Mesenchymal stem cell (in vitro differentiated cells and primary cell): ENCODE measurements around the gene SLC38A6.

Source experiments
- DNase-seq: peaks from one replicate; pipeline ENCODE4 v3.0.0-alpha.2; 2013
- H2AFZ ChIP-seq: one replicate; pipeline ENCODE4 v1.6.1; 2013; ENCODE audit warnings: low read depth, mild to moderate bottlenecking, control low read depth, inconsistent platforms, low read length, moderate library complexity
- H2AK5ac ChIP-seq: 2 replicates; pipeline ENCODE4 v1.6.1; 2013; ENCODE audit warnings: low read length, moderate library complexity, mild to moderate bottlenecking, inconsistent platforms; ENCODE audit not compliant: severe bottlenecking
- H2BK120ac ChIP-seq: one replicate; pipeline ENCODE4 v1.6.1; 2013; ENCODE audit warnings: low read depth, mild to moderate bottlenecking, inconsistent platforms, low read length, moderate library complexity
- H2BK12ac ChIP-seq, 2 experiments: one replicate each; pipeline ENCODE4 v1.6.1; 2013; ENCODE audit warnings: inconsistent platforms in 2 of 2, low read length in 2 of 2, mild to moderate bottlenecking in 2 of 2, moderate library complexity in 2 of 2, control low read depth in 1 of 2
- H2BK15ac ChIP-seq: one replicate; pipeline ENCODE4 v1.6.1; 2013; ENCODE audit warnings: mild to moderate bottlenecking, low read depth, inconsistent platforms; ENCODE audit not compliant: poor library complexity, severe bottlenecking
- H2BK5ac ChIP-seq: 2 replicates; pipeline ENCODE4 v1.6.1; 2013; ENCODE audit warnings: low read depth, mild to moderate bottlenecking, low read length, control low read depth, inconsistent platforms; ENCODE audit not compliant: poor library complexity, severe bottlenecking
- H3K14ac ChIP-seq, 2 experiments: one replicate each; pipeline ENCODE4 v1.6.1; 2013; ENCODE audit warnings: inconsistent platforms in 2 of 2, low read length in 2 of 2, control low read depth in 1 of 2, mild to moderate bottlenecking in 1 of 2, moderate library complexity in 1 of 2
- H3K18ac ChIP-seq, 2 experiments: one replicate each; pipeline ENCODE4 v1.6.1; 2013; ENCODE audit warnings: inconsistent platforms in 2 of 2, low read length in 2 of 2, control low read depth in 1 of 2, low read depth in 1 of 2, mild to moderate bottlenecking in 1 of 2
- H3K23ac ChIP-seq, 2 experiments: one replicate each; pipeline ENCODE4 v1.6.1; 2013; ENCODE audit warnings: inconsistent platforms in 2 of 2, low read length in 2 of 2, mild to moderate bottlenecking in 2 of 2, moderate library complexity in 2 of 2, control low read depth in 1 of 2
- H3K27ac ChIP-seq: 2 replicates; pipeline ENCODE4 v1.5.1; 2013; ENCODE audit warnings: mild to moderate bottlenecking, moderate library complexity, low read length, control low read depth, inconsistent platforms; ENCODE audit not compliant: poor library complexity, severe bottlenecking
- H3K27me3 ChIP-seq, 2 experiments: 2 replicates each; pipeline versions ENCODE4 v1.6.1 to v1.7.0; 2013; ENCODE audit warnings: low read length in 2 of 2, mild to moderate bottlenecking in 2 of 2, moderate library complexity in 2 of 2, control low read depth in 1 of 2, inconsistent platforms in 1 of 2; ENCODE audit not compliant: control insufficient read depth in 1 of 2, insufficient read depth in 1 of 2
- H3K36me3 ChIP-seq, 2 experiments: 2 replicates each; pipeline versions ENCODE4 v1.6.1 to v1.7.0; 2013; ENCODE audit warnings: low read length in 2 of 2, control low read depth in 1 of 2, inconsistent platforms in 1 of 2, low read depth in 1 of 2, mild to moderate bottlenecking in 1 of 2; ENCODE audit not compliant: insufficient read depth in 2 of 2, control insufficient read depth in 1 of 2
- H3K4ac ChIP-seq, 2 experiments: one replicate each; pipeline ENCODE4 v1.6.1; 2013; ENCODE audit warnings: inconsistent platforms in 2 of 2, low read length in 2 of 2, mild to moderate bottlenecking in 2 of 2, moderate library complexity in 2 of 2, control low read depth in 1 of 2, low read depth in 1 of 2
- H3K4me1 ChIP-seq: 2 replicates; pipeline ENCODE4 v1.6.1; 2013; ENCODE audit warnings: low read depth, low read length, control low read depth; ENCODE audit not compliant: control insufficient read depth, insufficient read depth
- H3K4me2 ChIP-seq: 2 replicates; pipeline ENCODE4 v1.6.1; 2013; ENCODE audit warnings: low read length, mild to moderate bottlenecking, inconsistent platforms; ENCODE audit not compliant: poor library complexity, severe bottlenecking
- H3K4me3 ChIP-seq, 2 experiments: 2 replicates each; pipeline versions ENCODE4 v1.5.1 to v1.7.0; 2013; ENCODE audit warnings: low read length in 2 of 2, mild to moderate bottlenecking in 2 of 2, control low read depth in 1 of 2, low read depth in 1 of 2; ENCODE audit not compliant: insufficient read depth in 1 of 2
- H3K79me1 ChIP-seq: replicated peaks from 2 replicates; pipeline ENCODE4 v1.6.1; 2013; ENCODE audit warnings: mild to moderate bottlenecking, control low read depth, low read length, inconsistent platforms; ENCODE audit not compliant: poor library complexity, severe bottlenecking
- H3K9ac ChIP-seq: 2 replicates; pipeline ENCODE4 v1.7.0; 2013; ENCODE audit warnings: mild to moderate bottlenecking, low read length, moderate library complexity
- H3K9me3 ChIP-seq: 2 replicates; pipeline ENCODE4 v1.7.0; 2013; ENCODE audit warnings: mild to moderate bottlenecking, low read length; ENCODE audit not compliant: control insufficient read depth
- H4K8ac ChIP-seq: one replicate; pipeline ENCODE4 v1.6.1; 2013; ENCODE audit warnings: inconsistent platforms, mild to moderate bottlenecking, low read length, moderate library complexity
- H4K91ac ChIP-seq: one replicate; pipeline ENCODE4 v1.6.1; 2013; ENCODE audit warnings: mild to moderate bottlenecking, low read length, inconsistent platforms
- WGBS: methylation state at CpG from one replicate; pipeline ENCODE4 v1.1.7; 2013; ENCODE audit warnings: mixed read lengths; 5-methylcytosine and 5-hydroxymethylcytosine counted together

Gene SLC38A6

GRCh38 chr14:61051051-61051450 lies 70.0 kb downstream of the SLC38A6 start:
- no peak overlapping the region for H2BK15ac ChIP-seq
- no peak overlapping the region for H4K91ac ChIP-seq
- H3K27me3 ChIP-seq = no peaks in the 10 kb centered on the region
- H4K8ac ChIP-seq = no peak overlapping the region
- no peak overlapping the region for H2BK5ac ChIP-seq
- H3K4me3 ChIP-seq = no peak overlapping the region
- H3K27ac ChIP-seq = no peak overlapping the region
- H3K36me3 ChIP-seq = peaks cover 0 to 50% of the 10 kb centered on the region in 2 experiments
- H3K4ac ChIP-seq = no peak overlapping the region
- H3K4me1 ChIP-seq = no peaks in the 10 kb centered on the region
- H3K9ac ChIP-seq = no peak overlapping the region
- no peak overlapping the region for H3K4me2 ChIP-seq
- H3K9me3 ChIP-seq = peaks cover 14% of the 10 kb centered on the region
- H2BK12ac ChIP-seq = no peak overlapping the region
- no CpG with 5 or more reads among the region's 1 CpG for WGBS
- H2AK5ac ChIP-seq = no peak overlapping the region
- peaks cover 1% of the 10 kb centered on the region for H3K79me1 ChIP-seq
- H3K23ac ChIP-seq = no peak overlapping the region
- no peak overlapping the region for H3K18ac ChIP-seq
- no peak for DNase-seq
- H3K14ac ChIP-seq = no peak overlapping the region
- no peak overlapping the region for H2BK120ac ChIP-seq
- no peak overlapping the region for H2AFZ ChIP-seq

DNA sequence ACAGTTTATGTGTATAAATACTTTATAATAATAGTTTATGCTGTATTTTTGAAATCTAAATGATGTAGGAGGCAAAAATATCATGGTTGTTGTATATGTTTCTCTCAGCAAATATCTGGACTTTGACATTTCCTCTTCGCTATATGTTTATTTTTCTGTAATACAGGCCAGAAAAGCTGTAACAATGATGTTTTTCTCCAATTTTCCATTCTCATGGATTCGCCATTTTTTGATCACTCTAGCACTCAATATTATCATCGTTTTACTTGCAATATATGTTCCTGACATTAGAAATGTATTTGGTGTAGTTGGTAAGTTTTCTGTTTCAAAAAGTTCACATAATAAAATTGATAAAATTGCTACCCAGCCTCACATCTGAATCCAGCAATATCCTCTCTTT lies 70.6 kb downstream of the SLC38A6 start:
- H2BK120ac ChIP-seq = no peak overlapping the region
- H3K27ac ChIP-seq = no peak overlapping the region
- WGBS = 100% methylated on average over 1 of the region's 3 CpGs
- H3K4me1 ChIP-seq = no peaks in the 10 kb centered on the region
- peaks cover 14% of the 10 kb centered on the region for H3K9me3 ChIP-seq
- H2BK12ac ChIP-seq = no peak overlapping the region
- no peak overlapping the region for H3K4ac ChIP-seq
- H2BK5ac ChIP-seq = no peak overlapping the region
- no peak overlapping the region for H4K91ac ChIP-seq
- no peak for DNase-seq
- no peak overlapping the region for H4K8ac ChIP-seq
- peaks cover 1% of the 10 kb centered on the region for H3K79me1 ChIP-seq
- no peak overlapping the region for H3K4me2 ChIP-seq
- no peak overlapping the region for H2AFZ ChIP-seq
- no peak overlapping the region for H2AK5ac ChIP-seq
- no peak overlapping the region for H3K23ac ChIP-seq
- no peaks in the 10 kb centered on the region for H3K27me3 ChIP-seq
- no peak overlapping the region for H2BK15ac ChIP-seq
- no peak overlapping the region for H3K9ac ChIP-seq
- no peak overlapping the region for H3K14ac ChIP-seq
- peaks cover 0 to 48% of the 10 kb centered on the region in 2 experiments for H3K36me3 ChIP-seq
- H3K4me3 ChIP-seq = no peak overlapping the region
- no peak overlapping the region for H3K18ac ChIP-seq

DNA sequence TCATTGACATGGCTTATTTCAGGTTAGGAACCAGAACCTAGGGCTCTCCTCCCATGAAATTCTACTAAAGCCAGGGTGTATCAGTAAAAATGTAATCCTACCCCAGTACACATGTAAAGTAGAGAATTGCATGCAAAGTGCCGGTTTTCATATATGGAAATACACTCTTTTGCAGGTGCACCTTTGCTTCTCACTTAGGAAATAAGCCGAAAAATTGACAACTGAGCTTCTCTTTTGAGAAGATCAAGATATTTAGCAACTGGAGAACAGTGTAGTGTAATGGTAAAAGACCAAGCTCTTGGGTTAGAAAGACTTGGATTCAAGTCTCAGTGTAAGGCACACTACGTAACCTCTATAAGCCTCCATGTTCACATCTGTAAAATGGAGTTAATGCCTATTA lies 82.4 kb downstream of the SLC38A6 start:
- Histone ChIP-seq H3K14ac (no peak overlapping the region), H3K23ac (no peak overlapping the region), H2AFZ (no peak overlapping the region), H3K27ac (no peak overlapping the region), H3K4me2 (no peak overlapping the region), H3K4me3 (no peak overlapping the region), H3K9ac (no peak overlapping the region), H2BK120ac (no peak overlapping the region), H3K4ac (no peak overlapping the region), H2BK5ac (no peak overlapping the region), H4K8ac (no peak overlapping the region), H2BK15ac (no peak overlapping the region), H3K9me3 (no peaks in the 10 kb centered on the region), H3K18ac (no peak overlapping the region), H3K4me1 (no peaks in the 10 kb centered on the region), H3K27me3 (no peaks in the 10 kb centered on the region), H2AK5ac (no peak overlapping the region), H3K79me1 (peaks cover 3% of the 10 kb centered on the region), H2BK12ac (no peak overlapping the region), H4K91ac (no peak overlapping the region), H3K36me3 (peaks cover 0 to 55% of the 10 kb centered on the region in 2 experiments)
- no peak for DNase-seq
- WGBS = 100% methylated on average over 2 of the region's 3 CpGs

DNA sequence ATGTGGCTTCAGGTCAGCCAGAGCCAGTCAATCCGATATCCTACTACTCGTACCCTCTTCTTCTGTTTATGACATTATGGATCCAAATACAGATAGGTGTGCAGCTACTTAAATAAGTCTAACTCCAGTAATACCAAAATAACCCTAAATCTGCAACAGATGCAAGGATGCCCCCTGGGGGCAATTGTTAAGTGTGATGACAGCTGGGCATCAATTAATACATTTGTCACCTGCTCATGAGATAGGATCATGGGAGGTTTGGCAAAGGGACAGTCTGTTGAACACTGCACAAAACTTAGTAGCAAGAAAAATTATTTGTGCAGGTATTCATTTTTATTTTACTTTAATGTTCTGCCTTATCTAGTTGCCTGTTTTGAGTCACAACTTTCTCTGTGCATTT lies 83.2 kb downstream of the SLC38A6 start:
- Histone ChIP-seq H2BK5ac (no peak overlapping the region), H3K23ac (no peak overlapping the region), H2BK120ac (no peak overlapping the region), H3K9me3 (no peaks in the 10 kb centered on the region), H3K36me3 (peaks cover 0 to 62% of the 10 kb centered on the region in 2 experiments), H3K4ac (no peak overlapping the region), H3K18ac (no peak overlapping the region), H3K79me1 (peaks cover 3% of the 10 kb centered on the region), H3K14ac (no peak overlapping the region), H3K4me2 (no peak overlapping the region), H3K4me1 (no peaks in the 10 kb centered on the region), H2BK15ac (no peak overlapping the region), H3K27ac (no peak overlapping the region), H4K8ac (no peak overlapping the region), H2AFZ (no peak overlapping the region), H2BK12ac (no peak overlapping the region), H3K4me3 (no peak overlapping the region), H4K91ac (no peak overlapping the region), H2AK5ac (no peak overlapping the region), H3K27me3 (no peaks in the 10 kb centered on the region), H3K9ac (no peak overlapping the region)
- DNase-seq = no peak
- 100% methylated on average over 2 of the region's 2 CpGs for WGBS
